NCI-H2227 treated with DMSO at 0.1 percent for 48 hours (cell line): Measurements from ENCODE around the gene NFKBIE.

Source experiments
- DNase-seq: peaks from one replicate; lab custom pipeline; 2025; lab: John Stamatoyannopoulos, UW

The NFKBIE gene

GRCh38 chr6:44226368-44227147, 38.8 kb downstream of the NFKBIE start:
- no peak for DNase-seq

GRCh38 chr6:44225579-44226325, 39.6 kb downstream of the NFKBIE start:
- no peak for DNase-seq

GRCh38 chr6:44224965-44225305, 40.4 kb downstream of the NFKBIE start:
- no peak for DNase-seq

GRCh38 chr6:44224029-44224964, 41.1 kb downstream of the NFKBIE start:
- DNase-seq: no peak

- DNase-seq: peak; percentile 45
Measured at GRCh38 chr6:44223319-44224028, 41.9 kb downstream of the NFKBIE start, which contains the start of gene SLC29A1. Gene SLC29A1, plus strand, starts transcription at chr6:44223595. Its CDS starts 3,719 bp downstream, at chr6:44227314.

- no peak for DNase-seq
Measured at GRCh38 chr6:44222486-44223318, 42.6 kb downstream of the NFKBIE start.

- DNase-seq: no peak
Measured at GRCh38 chr6:44221961-44222335, 43.4 kb downstream of the NFKBIE start.

- DNase-seq: no peak
Measured at GRCh38 chr6:44221291-44221960, 43.9 kb downstream of the NFKBIE start.

GRCh38 chr6:44220913-44221290, 44.4 kb downstream of the NFKBIE start:
- DNase-seq: no peak

GRCh38 chr6:44219815-44220784, 45.3 kb downstream of the NFKBIE start:
- no peak for DNase-seq

GRCh38 chr6:44219053-44219814, 46.1 kb downstream of the NFKBIE start:
- peak; percentile 78 for DNase-seq

GRCh38 chr6:44217332-44218143, 47.8 kb downstream of the NFKBIE start:
- DNase-seq: no peak

GRCh38 chr6:44216677-44217331, 48.5 kb downstream of the NFKBIE start, which contains the start of gene MYMX:
Gene MYMX, plus strand, starts transcription at chr6:44216926. Its CDS starts 546 bp downstream, at chr6:44217472.
- DNase-seq: peak; percentile 43

GRCh38 chr6:44214307-44214706, 51.0 kb downstream of the NFKBIE start:
- DNase-seq: no peak

- no peak for DNase-seq
Measured at GRCh38 chr6:44211284-44211683, 54.1 kb downstream of the NFKBIE start.
